Activated gamma-delta T cell (primary cell): Measurements from ENCODE around the gene MAD1L1.

Experiments
- DNase-seq: peaks from one replicate; lab custom pipeline; 2025; lab: John Stamatoyannopoulos, UW

Gene MAD1L1

GRCh38 chr7:1916601-1916970 is 316.2 kb downstream of the MAD1L1 start:
- DNase-seq: no peak

GRCh38 chr7:1915956-1916600 is 316.7 kb downstream of the MAD1L1 start:
- no peak for DNase-seq

GRCh38 chr7:1915326-1915725 is 317.4 kb downstream of the MAD1L1 start:
- DNase-seq: no peak

GRCh38 chr7:1914743-1915142 is 318.0 kb downstream of the MAD1L1 start:
- DNase-seq: no peak

GRCh38 chr7:1914321-1914720 is 318.4 kb downstream of the MAD1L1 start:
- DNase-seq: no peak

GRCh38 chr7:1913466-1914282 is 319.1 kb downstream of the MAD1L1 start:
- DNase-seq: no peak

GRCh38 chr7:1912593-1913465 is 319.9 kb downstream of the MAD1L1 start:
- DNase-seq: no peak

- no peak for DNase-seq
These were observed 321.2 kb downstream of the MAD1L1 start for GRCh38 chr7:1911571-1911970.

GRCh38 chr7:1910827-1911226 is 321.9 kb downstream of the MAD1L1 start:
- no peak for DNase-seq

- no peak for DNase-seq
These were observed 322.6 kb downstream of the MAD1L1 start for GRCh38 chr7:1910081-1910685.

- DNase-seq: no peak
These were observed 323.3 kb downstream of the MAD1L1 start for GRCh38 chr7:1909476-1909875.

- DNase-seq: no peak
These were observed 323.8 kb downstream of the MAD1L1 start for GRCh38 chr7:1908823-1909420.

GRCh38 chr7:1907751-1908365 is 324.9 kb downstream of the MAD1L1 start:
- no peak for DNase-seq

- DNase-seq: no peak
These were observed 325.6 kb downstream of the MAD1L1 start for GRCh38 chr7:1906988-1907745.

- no peak for DNase-seq
These were observed 326.5 kb downstream of the MAD1L1 start for GRCh38 chr7:1906087-1906830.

GRCh38 chr7:1902231-1902855 is 330.4 kb downstream of the MAD1L1 start:
- no peak for DNase-seq

GRCh38 chr7:1901431-1902210 is 331.1 kb downstream of the MAD1L1 start:
- DNase-seq: no peak

- no peak for DNase-seq
These were observed 331.9 kb downstream of the MAD1L1 start for GRCh38 chr7:1900847-1901246.
